Gastroesophageal sphincter (tissue), 4 donors: ENCODE data around the gene CTXND2. TPM values are rescaled to one million over a fixed set of nuclear protein-coding genes. Genes with fewer than 3 reads are reported as not detected.

Experiments used
- ATAC-seq: fragments of 150-250 bp; one replicate; pipeline ENCODE4 v1.9.1; 2016; ENCODE audit warnings: mild to moderate bottlenecking, moderate library complexity
- H3K27ac ChIP-seq, 4 donors: fragments of 200-600 bp; sonication (generic) in 3 of 4; 1 replicate in 3 of 4; 2 replicates in 1 of 4; pipeline ENCODE4 v1.5.1; 2016 to 2019
- H3K27me3 ChIP-seq: fragments of 200-600 bp; sonication (generic); one replicate; pipeline ENCODE4 v1.5.1; 2019
- H3K36me3 ChIP-seq, 2 donors: fragments of 200-600 bp; sonication (generic); one replicate each; pipeline ENCODE4 v1.5.1; 2019; ENCODE audit warnings: control low read depth in 1 of 2
- H3K4me1 ChIP-seq, 3 donors: fragments of 200-600 bp; sonication (generic); 1 replicate in 2 of 3; 2 replicates in 1 of 3; pipeline ENCODE4 v1.5.1; 2016 to 2019; ENCODE audit warnings: control low read depth in 2 of 3
- H3K4me3 ChIP-seq, 2 donors: fragments of 200-600 bp; sonication (generic); one replicate each; pipeline ENCODE4 v1.5.1; 2019; ENCODE audit warnings: mild to moderate bottlenecking in 1 of 2, moderate library complexity in 1 of 2
- H3K9me3 ChIP-seq, 3 donors: fragments of 200-600 bp; sonication (generic); one replicate each; pipeline ENCODE4 v1.5.1; 2017 to 2019; ENCODE audit warnings: control low read depth in 2 of 3
- EP300 ChIP-seq: sonication (generic); formaldehyde crosslinking; IDR thresholded peaks from one replicate; pipeline ENCODE4 v1.6.1; 2017; ENCODE audit warnings: antibody characterized with exemption, mild to moderate bottlenecking
- POLR2A ChIP-seq, 2 donors: fragments of 450-650 bp; IDR thresholded peaks; one replicate each; pipeline ENCODE4 v1.6.1; 2017; ENCODE audit warnings: antibody characterized with exemption in 2 of 2, mild to moderate bottlenecking in 2 of 2, moderate library complexity in 1 of 2
- POLR2AphosphoS5 ChIP-seq: sonication (generic); formaldehyde crosslinking; IDR thresholded peaks from one replicate; pipeline ENCODE4 v1.6.1; 2017; ENCODE audit warnings: antibody characterized with exemption
- WGBS, 2 donors: methylation state at CpG; one replicate each; pipeline ENCODE4 v1.1.5; 2018; ENCODE audit warnings: low coverage in 1 of 2; 5-methylcytosine and 5-hydroxymethylcytosine counted together
- total RNA-seq, 4 donors: library from RNA; depleted of rRNA; stranded (reverse); fragments of >200 nt; gene quantifications; one replicate each; pipeline ENCODE4 v1.1.0, GENCODE V29; 2016
- TF ChIP-seq, protein P1 (sequence below), 4 experiments: fragments of 200-600 bp in 2 of 4; fragments of 450-650 bp in 2 of 4; sonication (generic) in 1 of 4; IDR thresholded peaks; one replicate each; pipeline ENCODE4 v1.5.1; 2017 to 2019; ENCODE audit warnings: antibody characterized with exemption in 4 of 4, mild to moderate bottlenecking in 2 of 4, moderate library complexity in 2 of 4

Gene CTXND2
- total RNA-seq, 4 donors from 2014 or later: not detected

DNA sequence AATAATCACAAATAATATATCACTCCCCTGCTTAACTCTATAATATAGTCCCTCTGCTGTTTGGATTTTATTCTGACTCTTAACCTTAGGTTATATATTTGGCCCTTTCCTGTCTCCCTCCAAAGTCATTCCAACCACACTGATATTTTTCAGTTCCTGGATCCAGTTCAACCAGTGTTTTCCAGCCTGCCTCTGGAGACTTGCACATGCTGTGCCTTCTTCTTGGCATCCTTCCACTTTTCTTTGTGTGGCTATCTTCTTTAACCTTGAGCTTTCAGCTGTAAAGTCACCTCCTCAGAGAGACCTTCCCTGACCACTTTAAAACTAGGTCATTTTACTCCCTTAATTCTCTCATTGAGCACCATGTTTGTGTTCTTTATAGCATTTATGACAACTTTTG is 68.3 kb downstream of the CTXND2 start:
- Histone ChIP-seq H3K9me3 (no peaks in the 10 kb centered on the region), H3K4me3 (no peak overlapping the region), H3K27ac (no peak overlapping the region), H3K36me3 (peaks cover 0 to 99% of the 10 kb centered on the region in 2 donors), H3K27me3 (no peaks in the 10 kb centered on the region), H3K4me1 (no peaks in the 10 kb centered on the region)
- TF ChIP-seq EP300 (no peak), POLR2AphosphoS5 (no peak), POLR2A (IDR thresholded peaks at IDR 0.05) (no peak)
- TF ChIP-seq, protein P1, sequence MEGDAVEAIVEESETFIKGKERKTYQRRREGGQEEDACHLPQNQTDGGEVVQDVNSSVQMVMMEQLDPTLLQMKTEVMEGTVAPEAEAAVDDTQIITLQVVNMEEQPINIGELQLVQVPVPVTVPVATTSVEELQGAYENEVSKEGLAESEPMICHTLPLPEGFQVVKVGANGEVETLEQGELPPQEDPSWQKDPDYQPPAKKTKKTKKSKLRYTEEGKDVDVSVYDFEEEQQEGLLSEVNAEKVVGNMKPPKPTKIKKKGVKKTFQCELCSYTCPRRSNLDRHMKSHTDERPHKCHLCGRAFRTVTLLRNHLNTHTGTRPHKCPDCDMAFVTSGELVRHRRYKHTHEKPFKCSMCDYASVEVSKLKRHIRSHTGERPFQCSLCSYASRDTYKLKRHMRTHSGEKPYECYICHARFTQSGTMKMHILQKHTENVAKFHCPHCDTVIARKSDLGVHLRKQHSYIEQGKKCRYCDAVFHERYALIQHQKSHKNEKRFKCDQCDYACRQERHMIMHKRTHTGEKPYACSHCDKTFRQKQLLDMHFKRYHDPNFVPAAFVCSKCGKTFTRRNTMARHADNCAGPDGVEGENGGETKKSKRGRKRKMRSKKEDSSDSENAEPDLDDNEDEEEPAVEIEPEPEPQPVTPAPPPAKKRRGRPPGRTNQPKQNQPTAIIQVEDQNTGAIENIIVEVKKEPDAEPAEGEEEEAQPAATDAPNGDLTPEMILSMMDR (IDR thresholded peaks at IDR 0.05): no peak
- no peak for ATAC-seq

DNA sequence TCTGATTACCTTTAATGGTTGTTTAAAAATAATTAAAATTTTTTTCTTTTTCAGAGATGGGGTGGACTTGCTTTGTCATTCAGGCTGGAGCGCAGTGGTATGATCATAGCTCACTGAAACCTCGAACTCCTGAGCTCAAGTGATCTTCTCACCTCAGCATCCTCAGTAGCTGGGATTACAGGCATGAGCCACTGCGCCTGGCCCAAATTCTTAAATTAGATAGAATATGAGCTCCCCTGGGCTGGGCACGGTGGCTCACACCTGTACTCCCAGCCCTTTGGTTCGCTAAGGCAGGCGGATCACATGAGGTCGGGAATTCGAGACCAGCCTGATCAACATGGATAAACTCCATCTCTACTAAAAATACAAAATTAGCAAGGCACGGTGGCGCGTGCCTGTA is 70.7 kb downstream of the CTXND2 start:
- H3K4me3 ChIP-seq: no peak overlapping the region
- H3K9me3 ChIP-seq: no peaks in the 10 kb centered on the region
- no peaks in the 10 kb centered on the region for H3K4me1 ChIP-seq
- no peak for TF ChIP-seq POLR2A (IDR thresholded peaks at IDR 0.05)
- TF ChIP-seq POLR2AphosphoS5: no peak
- TF ChIP-seq, protein P1 (IDR thresholded peaks at IDR 0.05): no peak
- no peak for TF ChIP-seq EP300
- no peak for ATAC-seq
- no peak overlapping the region for H3K27ac ChIP-seq
- peaks cover 0 to 99% of the 10 kb centered on the region in 2 donors for H3K36me3 ChIP-seq
- WGBS, 2 donors: 98 to 100% methylated on average over 3 to 9 of the region's 11 CpGs
- no peaks in the 10 kb centered on the region for H3K27me3 ChIP-seq

DNA sequence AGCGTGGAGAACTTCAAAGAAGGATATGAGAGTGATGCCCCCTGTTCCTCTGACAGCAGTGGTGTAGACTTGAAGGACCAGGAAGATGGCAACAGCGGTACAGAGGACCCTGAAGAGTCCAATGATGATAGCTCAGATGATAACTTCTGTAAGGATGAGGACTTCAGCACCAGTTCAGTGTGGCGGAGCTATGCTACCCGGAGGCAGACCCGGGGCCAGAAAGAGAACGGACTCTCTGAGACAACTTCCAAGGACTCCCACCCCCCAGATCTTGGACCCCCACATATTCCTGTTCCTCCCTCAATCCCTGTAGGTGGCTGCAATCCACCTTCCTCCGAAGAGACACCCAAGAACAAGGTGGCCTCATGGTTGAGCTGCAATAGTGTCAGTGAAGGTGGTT is 73.7 kb downstream of the CTXND2 start:
- Histone ChIP-seq H3K27ac (no peak overlapping the region), H3K4me1 (no peaks in the 10 kb centered on the region), H3K27me3 (no peaks in the 10 kb centered on the region), H3K4me3 (no peak overlapping the region), H3K9me3 (no peaks in the 10 kb centered on the region), H3K36me3 (peaks cover 0 to 99% of the 10 kb centered on the region in 2 donors)
- TF ChIP-seq POLR2A (IDR thresholded peaks at IDR 0.05): no peak
- TF ChIP-seq EP300: no peak
- TF ChIP-seq POLR2AphosphoS5: no peak
- TF ChIP-seq, protein P1 (IDR thresholded peaks at IDR 0.05): no peak
- ATAC-seq: no peak
- WGBS, 2 donors: 93 to 96% methylated on average over 4 to 5 of the region's 7 CpGs

DNA sequence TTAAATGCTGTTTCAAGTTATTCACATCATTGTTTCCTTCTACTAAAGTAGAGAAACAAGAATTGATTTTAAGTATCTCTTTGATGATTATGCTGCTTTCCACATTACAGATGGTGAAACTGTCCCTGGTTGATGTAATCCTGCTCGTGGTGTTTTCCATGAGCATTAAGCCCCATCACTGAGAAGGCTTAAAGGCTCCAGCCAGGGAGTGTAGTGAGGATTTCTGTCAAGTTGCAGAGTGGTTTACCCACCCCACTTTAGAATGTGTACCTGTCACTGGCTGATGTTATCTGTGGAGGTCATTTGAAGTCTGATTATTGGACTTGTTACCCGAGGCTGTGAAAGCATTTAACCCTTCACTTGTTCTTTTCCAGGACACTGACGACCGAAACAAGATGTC is 74.8 kb downstream of the CTXND2 start:
- Histone ChIP-seq H3K27ac (no peak overlapping the region), H3K4me3 (no peak overlapping the region), H3K9me3 (no peaks in the 10 kb centered on the region), H3K4me1 (no peaks in the 10 kb centered on the region), H3K36me3 (peaks cover 0 to 100% of the 10 kb centered on the region in 2 donors), H3K27me3 (no peaks in the 10 kb centered on the region)
- TF ChIP-seq, protein P1 (IDR thresholded peaks at IDR 0.05): no peak
- ATAC-seq: no peak
- 54 to 75% methylated on average over 4 of the region's 4 CpGs for WGBS, 2 donors

Other genes with a start within 250 kb of the CTXND2 start
- gene GOLPH3L, start 190.0 kb upstream of the CTXND2 start, total RNA-seq: 10 to 100 TPM; 18.5 to 27.9 (median 21.0) TPM
- 1 to 10 TPM in 1 of 4 donors, under 1 TPM in 1, not detected in 2; 0.94 to 1.6 TPM for gene HORMAD1, start 166.2 kb upstream of the CTXND2 start, total RNA-seq
- gene CTSS, start 121.4 kb upstream of the CTXND2 start, total RNA-seq: 10 to 100 TPM in 3 of 4 donors, 1 to 10 TPM in 1; 9.3 to 80.3 (median 50.4) TPM
- gene CTSK, start 78.9 kb upstream of the CTXND2 start, total RNA-seq: 10 to 100 TPM; 29.1 to 69.1 (median 50.4) TPM
- gene ARNT, start 10.5 kb upstream of the CTXND2 start, total RNA-seq: 10 to 100 TPM; 43.2 to 53.2 (median 50.2) TPM
- 10 to 100 TPM; 21.9 to 32.2 (median 28.7) TPM for gene SETDB1, start 39.2 kb downstream of the CTXND2 start, total RNA-seq
- gene CERS2, start 87.7 kb downstream of the CTXND2 start, total RNA-seq: 100 to 1,000 TPM in 3 of 4 donors, 10 to 100 TPM in 1; 98.3 to 142 (median 127) TPM
- under 1 TPM in 1 of 4 donors, not detected in 3; 0.31 TPM for gene ANXA9, start 95.2 kb downstream of the CTXND2 start, total RNA-seq
- 10 to 100 TPM; 21.2 to 39.2 (median 33.2) TPM for gene MINDY1, start 119.8 kb downstream of the CTXND2 start, total RNA-seq
- 10 to 100 TPM; 24.2 to 28.9 (median 26.7) TPM for gene PRUNE1, start 121.3 kb downstream of the CTXND2 start, total RNA-seq
- gene BNIPL, start 149.4 kb downstream of the CTXND2 start, total RNA-seq: 1 to 10 TPM in 1 of 4 donors, under 1 TPM in 3; 0.13 to 6.1 (median 0.70) TPM
- gene C1orf56, start 160.6 kb downstream of the CTXND2 start, total RNA-seq: 1 to 10 TPM; 3.7 to 9.8 (median 7.0) TPM
- 10 to 100 TPM; 51.2 to 56.0 (median 54.4) TPM for gene CDC42SE1, start 172.5 kb downstream of the CTXND2 start, total RNA-seq
- gene MLLT11, start 173.3 kb downstream of the CTXND2 start, total RNA-seq: 1 to 10 TPM in 2 of 4 donors, under 1 TPM in 2; 0.16 to 1.8 (median 1.1) TPM
- gene GABPB2, start 183.6 kb downstream of the CTXND2 start, total RNA-seq: 10 to 100 TPM; 20.6 to 28.5 (median 21.6) TPM